Effector memory CD8-positive, alpha-beta T cell (primary cell): ENCODE results near the gene DISC1.

Source experiments
- ATAC-seq: fragments of 150-1000 bp; cut with Tn5 transposase; replicated peaks from 2 replicates; pipeline ENCODE4 v1.10.0; 2021; ENCODE audit warnings: mild to moderate bottlenecking, moderate library complexity
- DNase-seq, 3 experiments: peaks; one replicate each; pipeline ENCODE4 v3.0.0; 2021
- H3K27ac Mint-ChIP-seq, 2 donors: one replicate each; pipeline ENCODE4 v1.8.0; 2022; ENCODE audit warnings: mild to moderate bottlenecking in 2 of 2, mixed read lengths in 2 of 2, moderate library complexity in 2 of 2
- H3K27me3 Mint-ChIP-seq, 2 donors: one replicate each; pipeline ENCODE4 v1.8.0; 2022; ENCODE audit warnings: mixed read lengths in 2 of 2
- H3K36me3 Mint-ChIP-seq: one replicate; pipeline ENCODE4 v1.8.0; 2022; ENCODE audit warnings: mild to moderate bottlenecking, moderate library complexity, mixed read lengths; ENCODE audit not compliant: insufficient read depth
- H3K4me1 Mint-ChIP-seq, 2 donors: one replicate each; pipeline ENCODE4 v1.8.0; 2022; ENCODE audit warnings: low read depth in 2 of 2, mixed read lengths in 2 of 2
- H3K4me3 Mint-ChIP-seq, 2 donors: one replicate each; pipeline ENCODE4 v1.8.0; 2022; ENCODE audit warnings: mild to moderate bottlenecking in 2 of 2, mixed read lengths in 2 of 2, moderate library complexity in 2 of 2
- H3K9me3 Mint-ChIP-seq, 2 donors: one replicate each; pipeline ENCODE4 v1.8.0; 2022; ENCODE audit warnings: mixed read lengths in 2 of 2

DISC1 gene

DNA sequence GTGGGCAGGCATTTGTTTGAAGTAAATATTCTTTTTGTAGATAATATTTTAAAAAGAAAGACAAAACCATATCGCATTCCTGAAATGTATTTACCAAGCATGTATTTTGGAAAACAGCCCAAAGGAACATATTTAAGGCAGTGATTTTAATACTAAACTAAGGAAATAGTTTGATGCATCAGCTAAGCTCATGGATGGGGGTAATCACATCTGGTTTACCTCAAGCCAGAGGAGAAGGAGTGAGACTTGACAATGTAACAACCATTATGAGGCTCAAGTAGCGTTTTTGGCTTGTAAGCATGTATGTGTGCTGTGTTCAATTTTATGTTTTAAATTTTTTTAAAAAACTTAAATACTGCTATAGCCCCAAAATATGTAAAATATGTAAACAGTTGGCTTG is 390.5 kb downstream of the DISC1 start:
- no peaks in the 10 kb centered on the region for H3K9me3 Mint-ChIP-seq
- no peaks in the 10 kb centered on the region for H3K27me3 Mint-ChIP-seq
- DNase-seq (no peak), ATAC-seq (no peak)
- no peak overlapping the region for H3K4me3 Mint-ChIP-seq
- H3K4me1 Mint-ChIP-seq, result no peaks in the 10 kb centered on the region
- H3K36me3 Mint-ChIP-seq, result peaks cover 2% of the 10 kb centered on the region
- H3K27ac Mint-ChIP-seq, result no peak overlapping the region

DNA sequence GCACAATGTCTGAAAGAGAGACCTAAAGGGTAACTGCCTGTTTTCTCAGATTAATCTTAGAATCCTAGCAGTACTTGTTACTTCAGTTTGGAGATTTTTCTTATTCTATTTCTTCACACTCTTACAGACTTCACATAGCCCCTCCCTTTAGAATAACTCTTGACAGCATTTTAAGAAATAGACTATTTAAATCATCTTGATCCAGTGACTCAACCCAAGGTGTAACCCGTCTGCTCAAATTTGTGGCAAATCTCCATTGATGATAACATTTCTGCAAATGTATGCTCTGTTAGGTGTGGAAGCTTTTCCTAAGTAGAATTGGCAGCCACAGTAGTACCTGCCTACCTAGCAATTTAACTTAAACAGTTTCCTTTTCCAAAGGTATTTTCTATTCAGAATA is 391.2 kb downstream of the DISC1 start:
- Mint-ChIP-seq H3K27ac (no peak overlapping the region), H3K4me3 (no peak overlapping the region), H3K36me3 (peaks cover 2% of the 10 kb centered on the region), H3K4me1 (no peaks in the 10 kb centered on the region), H3K27me3 (no peaks in the 10 kb centered on the region), H3K9me3 (no peaks in the 10 kb centered on the region)
- ATAC-seq, result no peak
- DNase-seq, result no peak

DNA sequence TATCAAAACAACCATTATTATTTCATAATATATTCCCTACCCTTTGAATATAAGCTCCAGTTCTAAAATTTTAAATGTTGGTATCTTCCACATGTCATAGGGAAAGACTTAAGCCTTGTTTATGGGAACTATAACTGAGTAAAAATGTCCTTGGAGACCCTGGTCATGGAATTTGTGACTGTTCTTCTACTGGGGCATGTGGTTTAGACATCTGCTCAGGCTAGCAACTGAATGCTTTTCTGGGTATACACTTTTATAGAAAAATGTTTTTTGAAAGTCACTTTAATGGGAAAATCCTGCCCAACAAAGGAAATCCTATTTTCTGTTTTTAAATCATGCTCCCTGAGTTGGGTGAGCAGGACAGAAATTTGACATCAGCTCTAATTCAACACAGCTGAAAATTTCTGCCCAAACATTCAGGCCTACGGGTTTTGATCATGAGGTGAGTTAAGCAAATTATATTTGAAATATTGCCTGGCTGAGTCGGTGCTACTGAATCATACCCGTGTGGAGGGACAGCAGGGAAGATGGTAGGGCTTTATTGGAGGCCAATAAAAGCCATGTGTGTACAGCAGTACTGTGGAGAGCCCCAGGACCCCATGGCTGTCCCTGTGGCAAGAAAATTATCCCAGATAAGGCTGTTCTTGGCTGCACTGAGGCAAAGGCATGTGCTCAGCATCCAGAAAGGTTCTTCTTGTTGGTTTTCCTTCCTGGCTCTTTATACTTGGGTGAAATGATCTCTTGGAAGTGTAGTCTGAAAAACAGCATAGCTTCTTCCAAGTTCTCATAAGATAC is 391.8 kb downstream of the DISC1 start:
- Mint-ChIP-seq H3K9me3 (no peaks in the 10 kb centered on the region), H3K36me3 (peaks cover 2% of the 10 kb centered on the region), H3K27me3 (no peaks in the 10 kb centered on the region), H3K27ac (no peak overlapping the region), H3K4me1 (no peaks in the 10 kb centered on the region), H3K4me3 (no peak overlapping the region)
- ATAC-seq (no peak), DNase-seq (no peak)

DNA sequence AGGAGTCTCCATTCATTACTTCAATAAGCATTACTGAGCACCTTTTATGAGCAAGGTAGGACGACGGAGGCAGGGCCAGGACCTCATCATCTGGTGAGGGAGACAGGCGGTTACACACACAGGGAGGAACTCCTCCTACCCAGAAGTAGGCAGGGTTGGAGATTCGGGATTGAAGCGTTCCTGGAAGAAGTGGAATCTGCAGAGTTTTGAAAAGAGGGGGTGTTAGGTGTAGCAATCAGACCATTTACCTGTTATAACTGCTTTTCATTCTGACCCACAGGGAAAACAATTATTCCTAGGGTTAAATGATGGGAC is 392.4 kb downstream of the DISC1 start:
- Mint-ChIP-seq H3K27ac (no peak overlapping the region), H3K4me3 (no peak overlapping the region), H3K9me3 (no peaks in the 10 kb centered on the region), H3K36me3 (no peaks in the 10 kb centered on the region), H3K27me3 (no peaks in the 10 kb centered on the region), H3K4me1 (no peaks in the 10 kb centered on the region)
- ATAC-seq (no peak), DNase-seq (no peak)

DNA sequence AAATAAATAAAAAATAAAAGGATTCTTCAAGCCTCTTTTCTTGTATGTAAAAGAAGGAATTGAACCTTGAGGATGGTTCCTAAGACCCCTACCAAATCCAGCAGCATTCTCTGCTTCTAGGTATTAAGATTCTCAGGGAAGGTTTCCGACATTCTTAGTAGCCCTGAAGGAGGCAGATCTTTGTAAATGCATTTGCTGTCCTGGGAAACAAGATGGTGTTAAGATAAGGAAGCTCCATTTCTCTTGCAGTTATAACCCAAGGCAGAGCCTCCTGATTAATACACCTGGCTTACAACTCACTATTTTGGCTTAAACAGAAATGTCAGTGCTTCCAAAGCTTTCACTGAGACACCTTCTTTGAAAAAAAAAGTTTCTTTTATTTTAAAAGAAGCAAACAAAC is 393.8 kb downstream of the DISC1 start:
- no peaks in the 10 kb centered on the region for H3K36me3 Mint-ChIP-seq

DNA sequence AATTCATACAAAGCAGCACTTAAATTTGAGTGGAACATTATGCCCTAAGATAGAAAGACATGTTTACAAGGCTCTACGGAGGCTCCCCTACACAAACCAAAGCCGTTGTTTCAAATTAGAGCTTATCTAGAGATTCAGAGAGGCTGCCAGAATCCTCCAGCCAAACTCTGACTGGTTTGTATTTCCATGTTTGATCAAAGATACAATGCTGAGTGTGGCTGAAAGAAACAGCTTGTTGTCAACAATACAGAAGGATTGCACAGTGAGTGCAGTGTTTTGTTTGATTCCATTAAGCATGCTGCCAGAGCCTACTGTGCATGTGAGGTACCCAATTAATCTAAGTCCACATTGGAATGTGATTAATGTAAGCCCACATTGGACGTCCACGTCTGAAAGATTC is 402.7 kb downstream of the DISC1 start:
- H3K36me3 Mint-ChIP-seq, result peaks cover 4% of the 10 kb centered on the region
- ATAC-seq (no peak), DNase-seq (no peak)
- no peak overlapping the region for H3K4me3 Mint-ChIP-seq
- H3K4me1 Mint-ChIP-seq, result no peaks in the 10 kb centered on the region
- no peak overlapping the region for H3K27ac Mint-ChIP-seq
- H3K27me3 Mint-ChIP-seq, result peaks cover 0 to 10% of the 10 kb centered on the region in 2 donors
- H3K9me3 Mint-ChIP-seq, result no peaks in the 10 kb centered on the region

More for the DNA sequence above, 393.8 kb downstream of the DISC1 start:
- no peak for ATAC-seq
- Mint-ChIP-seq H3K9me3 (no peaks in the 10 kb centered on the region), H3K27ac (no peak overlapping the region), H3K4me1 (no peaks in the 10 kb centered on the region), H3K4me3 (no peak overlapping the region), H3K27me3 (peaks cover 0 to 5% of the 10 kb centered on the region in 2 donors)
- no peak for DNase-seq

DNA sequence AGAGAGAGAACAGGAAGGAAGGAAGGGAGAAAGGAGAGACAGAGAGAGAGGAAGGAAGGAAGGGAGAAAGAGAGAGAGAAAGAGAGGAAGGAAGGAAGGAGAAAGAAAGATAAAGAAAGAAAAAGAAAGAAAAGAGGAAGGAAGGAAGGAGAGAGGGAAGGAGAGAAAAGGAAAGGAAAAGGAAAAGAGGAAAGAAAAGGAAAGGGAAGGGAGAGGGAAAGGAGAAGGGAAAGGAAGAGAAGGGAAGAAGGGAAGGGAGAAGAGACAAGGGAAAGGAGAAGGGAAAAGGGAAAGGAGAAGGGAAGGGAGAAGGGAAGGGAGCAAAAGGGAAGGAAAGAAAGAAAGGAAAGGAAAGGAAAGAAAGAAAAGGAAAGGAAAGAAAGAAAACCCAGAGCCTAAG is 404.6 kb downstream of the DISC1 start:
- peaks cover 4% of the 10 kb centered on the region for H3K36me3 Mint-ChIP-seq
- DNase-seq, result no peak
- peaks cover 0 to 5% of the 10 kb centered on the region in 2 donors for H3K27me3 Mint-ChIP-seq
- no peak overlapping the region for H3K4me3 Mint-ChIP-seq
- H3K9me3 Mint-ChIP-seq, result no peaks in the 10 kb centered on the region
- H3K4me1 Mint-ChIP-seq, result no peaks in the 10 kb centered on the region
- H3K27ac Mint-ChIP-seq, result no peak overlapping the region
- ATAC-seq, result no peak

DNA sequence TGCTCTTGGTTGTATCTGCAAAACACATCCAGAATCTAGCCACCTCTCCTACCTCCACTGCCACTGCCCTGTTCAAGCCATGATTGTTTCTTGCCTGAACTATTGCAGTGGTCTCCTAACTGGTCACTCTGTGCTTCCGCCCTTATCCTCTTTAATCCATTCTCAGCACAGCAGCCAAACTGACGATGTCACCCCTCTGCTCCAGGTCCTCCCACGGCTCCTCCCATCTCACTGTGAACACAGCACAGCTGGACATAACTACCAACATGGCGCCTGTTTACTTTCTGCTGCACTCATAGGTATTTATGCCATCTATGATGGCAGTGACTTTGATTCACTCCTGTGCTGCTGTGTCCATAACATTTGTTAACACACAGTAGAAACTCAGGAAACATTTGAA is 406.7 kb downstream of the DISC1 start:
- Mint-ChIP-seq H3K9me3 (no peaks in the 10 kb centered on the region), H3K27ac (no peak overlapping the region), H3K4me1 (no peaks in the 10 kb centered on the region), H3K4me3 (no peak overlapping the region), H3K36me3 (peaks cover 4% of the 10 kb centered on the region), H3K27me3 (peaks cover 0 to 5% of the 10 kb centered on the region in 2 donors)
- DNase-seq (no peak), ATAC-seq (no peak)

DNA sequence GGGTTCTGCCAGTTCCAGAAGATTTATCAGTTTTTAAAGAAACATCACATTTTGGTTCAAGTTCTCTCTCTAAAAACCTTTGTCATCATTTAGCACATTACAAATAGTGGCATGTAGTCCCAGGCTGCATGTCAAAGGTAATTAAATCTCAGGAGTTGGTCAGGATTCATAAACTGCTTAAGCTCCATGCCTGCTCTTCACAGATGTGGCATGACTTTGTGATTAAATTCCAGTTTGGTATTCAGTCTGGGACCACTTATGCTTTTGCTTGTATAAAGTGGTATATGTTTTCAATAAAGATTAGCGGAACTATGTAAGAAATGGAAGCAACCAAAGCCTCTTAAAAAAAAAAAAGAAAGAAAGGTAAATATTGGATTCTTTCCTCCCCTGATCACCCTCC is 408.0 kb downstream of the DISC1 start:
- DNase-seq, result no peak
- no peaks in the 10 kb centered on the region for H3K4me1 Mint-ChIP-seq
- no peak for ATAC-seq
- H3K27ac Mint-ChIP-seq, result no peak overlapping the region
- peaks cover 4% of the 10 kb centered on the region for H3K36me3 Mint-ChIP-seq
- H3K9me3 Mint-ChIP-seq, result no peaks in the 10 kb centered on the region
- no peaks in the 10 kb centered on the region for H3K27me3 Mint-ChIP-seq
- H3K4me3 Mint-ChIP-seq, result no peak overlapping the region

DNA sequence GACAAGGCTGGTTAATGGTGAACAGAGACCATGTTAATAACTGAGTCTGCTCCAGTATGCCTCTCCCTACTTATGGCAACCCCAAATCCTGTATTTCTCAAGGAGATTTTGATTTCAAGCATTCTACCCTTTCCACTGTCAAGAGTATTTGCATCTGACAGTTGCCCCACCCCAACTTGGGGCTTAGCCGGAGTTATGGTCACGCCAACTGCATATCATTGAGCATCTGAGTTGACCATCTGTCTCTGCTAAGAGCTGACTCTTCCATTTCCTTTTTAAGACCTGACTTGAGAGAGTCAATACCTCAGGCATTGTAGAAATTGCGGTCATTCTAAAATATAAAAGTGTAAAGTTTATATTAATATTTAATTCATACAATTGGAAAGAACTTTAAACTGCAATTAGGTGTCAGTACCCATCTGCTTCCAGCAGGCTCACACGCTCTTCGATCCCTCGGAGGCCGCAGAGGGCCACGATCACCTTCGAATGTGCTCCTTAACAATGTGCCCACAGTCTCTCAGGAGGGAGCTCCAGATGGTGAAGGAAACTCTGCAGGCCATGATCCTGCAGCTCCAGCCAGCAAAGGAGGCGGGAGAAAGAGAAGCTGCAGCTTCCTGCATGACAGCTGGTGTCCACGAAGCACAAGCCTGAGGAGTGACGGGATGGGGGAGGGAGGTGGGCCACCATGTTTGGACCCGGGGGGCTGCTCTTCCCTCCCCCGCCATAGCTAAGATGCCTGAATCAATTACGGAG is 409.8 kb downstream of the DISC1 start:
- DNase-seq (no peak), ATAC-seq (no peak)
- no peaks in the 10 kb centered on the region for H3K9me3 Mint-ChIP-seq
- H3K36me3 Mint-ChIP-seq, result peaks cover 5% of the 10 kb centered on the region
- no peak overlapping the region for H3K27ac Mint-ChIP-seq
- H3K27me3 Mint-ChIP-seq, result no peaks in the 10 kb centered on the region
- no peak overlapping the region for H3K4me3 Mint-ChIP-seq
- H3K4me1 Mint-ChIP-seq, result no peaks in the 10 kb centered on the region

DNA sequence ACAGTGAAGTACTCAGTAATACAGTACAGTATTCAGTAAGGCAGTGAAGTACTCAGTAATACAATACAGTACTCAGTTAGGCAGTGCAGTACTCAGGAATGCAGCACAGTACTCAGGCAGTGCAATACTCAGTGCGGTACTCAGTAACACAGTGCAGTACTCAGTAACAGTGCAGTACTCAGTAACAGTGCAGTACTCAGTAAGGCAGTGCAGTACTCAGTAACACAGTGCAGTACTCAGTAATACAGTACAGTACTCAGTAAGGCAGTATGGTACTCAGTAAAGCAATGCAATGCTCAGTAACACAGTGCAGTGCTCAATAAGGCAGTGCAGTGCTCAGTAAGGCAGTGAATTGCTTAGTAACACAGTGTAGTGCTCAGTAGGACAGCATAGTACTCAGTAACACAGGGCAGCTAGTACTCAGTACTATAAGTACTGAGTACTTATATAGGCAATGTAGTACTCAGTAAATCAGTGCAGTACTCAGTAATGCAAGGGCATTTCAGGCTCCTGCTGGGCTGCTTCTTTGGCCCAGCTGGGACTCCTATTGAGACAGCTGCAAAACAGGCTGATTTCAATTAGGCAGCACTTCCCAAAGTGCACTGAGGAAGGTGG is 411.3 kb downstream of the DISC1 start:
- peaks cover 6% of the 10 kb centered on the region for H3K36me3 Mint-ChIP-seq
- no peaks in the 10 kb centered on the region for H3K9me3 Mint-ChIP-seq
- H3K4me1 Mint-ChIP-seq, result no peaks in the 10 kb centered on the region
- DNase-seq (no peak), ATAC-seq (no peak)
- no peak overlapping the region for H3K4me3 Mint-ChIP-seq
- no peaks in the 10 kb centered on the region for H3K27me3 Mint-ChIP-seq
- H3K27ac Mint-ChIP-seq, result no peak overlapping the region

DNA sequence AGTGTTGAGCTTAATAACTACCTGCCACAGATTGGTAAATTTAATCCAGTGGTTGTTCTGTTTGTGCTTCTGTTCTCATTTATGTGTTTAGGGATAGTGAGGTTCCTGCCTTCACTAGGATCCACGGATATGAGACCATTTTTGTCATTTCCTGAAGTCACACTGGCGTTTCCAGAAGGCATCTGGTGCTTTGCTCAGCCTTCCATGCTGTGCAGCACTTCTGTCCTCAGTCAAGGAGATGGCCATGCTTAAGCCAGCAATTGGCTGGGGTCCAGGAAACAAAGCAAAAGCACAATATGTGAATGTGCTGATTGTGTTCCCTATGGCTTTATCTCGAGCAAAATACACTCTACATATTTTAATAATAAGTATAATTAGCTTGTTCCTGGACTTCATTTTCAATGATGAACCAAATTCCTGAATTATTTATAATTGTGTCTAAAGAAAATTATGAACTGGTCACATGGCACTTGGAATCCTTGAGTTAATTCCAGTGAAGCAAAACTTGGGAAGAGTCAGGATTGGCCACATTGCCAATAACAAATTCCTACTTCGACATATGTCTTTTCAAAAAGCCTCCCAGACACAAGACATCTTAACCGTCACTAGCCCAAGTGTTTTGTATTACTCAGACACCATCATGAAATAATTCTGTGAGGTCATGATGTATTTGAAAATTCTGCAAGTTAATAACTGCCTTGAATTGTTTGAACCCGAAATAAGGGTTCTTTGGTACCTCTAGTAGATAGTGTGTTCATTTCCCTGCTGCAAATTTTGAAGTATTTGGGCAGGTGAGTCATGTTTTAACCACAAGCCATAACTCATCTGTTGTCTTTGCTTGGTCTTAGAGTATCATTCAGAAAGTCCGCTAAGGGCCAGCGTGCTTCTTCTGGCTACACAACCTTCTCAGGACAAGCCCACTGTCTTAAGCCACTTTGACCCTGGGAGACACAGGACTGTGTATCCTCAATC is 412.4 kb downstream of the DISC1 start:
- Mint-ChIP-seq H3K27ac (no peak overlapping the region), H3K36me3 (peaks cover 2% of the 10 kb centered on the region), H3K9me3 (no peaks in the 10 kb centered on the region), H3K4me1 (no peaks in the 10 kb centered on the region), H3K27me3 (no peaks in the 10 kb centered on the region), H3K4me3 (no peak overlapping the region)
- no peak for DNase-seq
- ATAC-seq, result no peak

DNA sequence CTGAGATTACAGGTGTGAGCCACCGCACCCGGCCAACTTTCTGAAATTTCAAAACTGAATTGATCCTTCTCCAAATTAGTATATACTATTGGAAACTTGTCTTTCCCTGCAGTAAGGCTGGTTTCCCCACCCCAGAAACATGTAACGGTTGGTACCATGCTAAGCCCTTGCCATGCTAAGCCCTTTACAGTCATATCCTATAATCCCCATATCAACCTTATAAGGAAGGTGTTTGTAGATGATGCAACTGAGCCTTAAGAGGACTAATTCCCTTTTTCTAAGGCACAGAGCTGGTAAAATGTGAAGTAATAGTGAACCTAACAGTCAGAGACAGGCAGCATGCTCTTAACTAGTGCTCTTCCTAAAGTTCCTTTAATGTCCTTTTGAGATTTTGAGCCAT is 413.7 kb downstream of the DISC1 start:
- Mint-ChIP-seq H3K36me3 (peaks cover 2% of the 10 kb centered on the region), H3K27ac (no peak overlapping the region), H3K4me1 (no peaks in the 10 kb centered on the region), H3K27me3 (peaks cover 4 to 5% of the 10 kb centered on the region in 2 donors), H3K4me3 (no peak overlapping the region), H3K9me3 (no peaks in the 10 kb centered on the region)
- DNase-seq (no peak), ATAC-seq (no peak)
